Naive thymus-derived CD8-positive, alpha-beta T cell (primary cell): ENCODE data around the gene PRPF6. TPM values are rescaled to one million over a fixed set of nuclear protein-coding genes. Genes with fewer than 3 reads are reported as not detected.
A peak's percentile ranks its signal among the peaks of the same experiment; 100 is the strongest.
"Not testable (repeated sequence)": the region's sequence is repeated elsewhere in the genome, so short reads cannot be mapped to it uniquely, and the experiment has no call there.

Experiments used
- ATAC-seq, 2 donors: fragments of 150-1000 bp; cut with Tn5 transposase in 1 of 2; sonication (Bioruptor Pico), chemical (Tn5 transposase) in 1 of 2; 1 replicate in 1 of 2; 2 replicates in 1 of 2; pipeline ENCODE4 v1.10.0; 2021; ENCODE audit warnings: mild to moderate bottlenecking in 2 of 2, moderate library complexity in 2 of 2
- POLR2A ChIA-PET: fragments of 350-600 bp; sonication (Branson Sonifier 250); formaldehyde crosslinking; loops from one replicate; lab custom pipeline; 2021; ENCODE audit warnings: antibody characterized with exemption; lab: Charles Lee
- DNase-seq, 10 donors: peaks; one replicate each; pipeline versions ENCODE4 v3.0.0 to v3.0.0-alpha.2; 2020 to 2022
- H3K27ac Mint-ChIP-seq, 10 donors: one replicate each; pipeline ENCODE4 v1.8.0; 2020 to 2022; ENCODE audit warnings: mild to moderate bottlenecking in 10 of 10, mixed read lengths in 10 of 10, moderate library complexity in 4 of 10, inconsistent platforms in 1 of 10
- H3K27me3 Mint-ChIP-seq, 5 donors: one replicate each; pipeline ENCODE4 v1.8.0; 2021 to 2022; ENCODE audit warnings: mixed read lengths in 5 of 5
- H3K36me3 Mint-ChIP-seq, 3 donors: one replicate each; pipeline ENCODE4 v1.8.0; 2020 to 2022; ENCODE audit warnings: mixed read lengths in 3 of 3, mild to moderate bottlenecking in 2 of 3, inconsistent platforms in 1 of 3
- H3K4me1 Mint-ChIP-seq, 4 donors: one replicate each; pipeline ENCODE4 v1.8.0; 2021 to 2022; ENCODE audit warnings: mixed read lengths in 4 of 4
- H3K4me3 Mint-ChIP-seq, 10 donors: one replicate each; pipeline ENCODE4 v1.8.0; 2020 to 2022; ENCODE audit warnings: mild to moderate bottlenecking in 10 of 10, mixed read lengths in 10 of 10, moderate library complexity in 6 of 10, inconsistent platforms in 1 of 10
- H3K9me3 Mint-ChIP-seq, 9 donors: one replicate each; pipeline ENCODE4 v1.8.0; 2020 to 2022; ENCODE audit warnings: mixed read lengths in 9 of 9, mild to moderate bottlenecking in 3 of 9, inconsistent platforms in 1 of 9, moderate library complexity in 1 of 9
- polyA plus RNA-seq, 3 donors: library from polyadenylated mRNA; unstranded; fragments of 300-500 nt; fragmentation: Illumina TruSeq; gene quantifications; one replicate each; pipeline ENCODE4 v1.2.3, GENCODE V29; 2021
- total RNA-seq, 8 experiments: library from RNA in 2 of 8; stranded (reverse) in 2 of 8; gene quantifications; one replicate each; pipeline ENCODE4 v1.2.3 and lab custom pipeline; 2021 to 2026

The PRPF6 gene
- total and polyA plus RNA-seq, 5 experiments from 2014 or later, result 67.2 to 110 (median 91.1) TPM

DNA sequence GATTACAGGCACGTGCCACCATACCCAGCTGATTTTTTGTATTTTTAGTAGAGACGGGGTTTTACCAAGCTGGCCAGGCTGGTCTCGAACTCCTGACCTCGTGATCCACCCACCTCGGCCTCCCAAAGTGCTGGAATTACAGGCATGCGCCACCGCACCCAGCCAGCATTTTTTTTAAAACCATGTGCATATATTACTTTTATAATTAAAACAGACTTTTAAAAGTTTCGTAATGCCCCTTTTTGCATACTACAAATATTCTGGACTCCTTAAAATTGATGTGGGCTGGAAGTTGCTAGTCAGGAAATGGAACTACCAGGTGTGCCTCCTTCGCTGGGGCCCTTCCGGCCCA is 9.0 kb upstream of the PRPF6 start:
- H3K27ac Mint-ChIP-seq, result peak overlapping the region in 3 of 10 donors; percentile 43 to 56 (median 53)
- H3K4me3 Mint-ChIP-seq, result peak overlapping the region in 3 of 10 donors; percentile 24 to 88 (median 36)
- not testable (repeated sequence) for DNase-seq

DNA sequence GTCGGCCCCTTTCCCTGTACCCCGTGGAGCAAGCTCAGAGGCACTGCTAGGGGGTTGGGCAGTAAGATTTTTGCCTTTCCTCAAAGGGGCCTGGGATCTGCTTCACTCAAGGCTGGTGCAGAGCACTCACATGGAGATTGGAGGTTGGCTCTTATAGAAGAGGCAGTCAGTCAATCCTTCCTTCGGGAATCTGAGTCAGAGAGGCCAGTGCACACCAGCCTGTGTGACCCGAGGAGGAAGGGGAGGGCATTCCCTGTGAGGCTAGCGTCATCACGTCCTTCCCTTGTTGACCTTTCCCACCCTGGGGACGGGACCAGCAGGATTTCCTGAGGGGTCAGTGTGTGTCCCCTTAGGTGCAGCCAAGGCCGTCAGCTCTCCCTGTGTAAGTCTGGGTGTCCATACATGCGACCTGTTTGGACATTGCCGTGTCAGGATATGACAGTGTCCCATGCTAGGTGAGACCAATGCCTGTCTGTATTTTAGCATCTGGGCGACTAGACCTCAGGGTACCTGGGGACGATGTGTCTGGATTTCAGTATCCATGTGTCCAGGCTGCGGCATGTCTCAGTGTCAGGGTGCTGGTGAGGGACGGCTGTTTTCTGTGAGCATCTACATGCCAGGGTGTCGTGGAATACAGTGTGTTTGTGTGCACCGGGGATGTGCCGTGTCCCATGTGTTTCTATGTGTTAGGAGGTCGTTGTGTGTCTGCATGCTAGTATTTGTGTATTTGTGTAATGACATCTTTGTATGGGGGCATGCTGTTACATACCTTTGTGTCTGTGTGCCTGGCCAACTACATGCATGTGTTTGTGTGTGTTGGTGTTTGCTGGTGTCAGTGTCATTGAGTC is 8.4 kb upstream of the PRPF6 start:
- Mint-ChIP-seq H3K9me3 (no peaks in the 10 kb centered on the region), H3K27ac (peak overlapping the region in 8 of 10 donors; percentile 8 to 87 (median 48)), H3K36me3 (peaks cover 0 to 27% (median 0%) of the 10 kb centered on the region in 3 donors), H3K4me3 (peak overlapping the region in 3 of 10 donors; percentile 24 to 88 (median 31)), H3K27me3 (no peaks in the 10 kb centered on the region), H3K4me1 (peaks cover 28 to 56% (median 44%) of the 10 kb centered on the region in 4 donors)
- ATAC-seq, result no peak
- POLR2A ChIA-PET, result interaction anchor here (0.5 to 2.1 kb wide), 5 partner anchors 11 to 1173 kb away, joined by 3 to 6 read pairs (median 4); partner anchors contain the start of gene UCKL1
- DNase-seq, result no peak

More for the DNA sequence above, 9.0 kb upstream of the PRPF6 start:
- Mint-ChIP-seq H3K36me3 (peaks cover 0 to 26% (median 0%) of the 10 kb centered on the region in 3 donors), H3K4me1 (peaks cover 27 to 50% (median 38%) of the 10 kb centered on the region in 4 donors)
- not testable (repeated sequence) for ATAC-seq, H3K9me3 Mint-ChIP-seq, H3K27me3 Mint-ChIP-seq
- POLR2A ChIA-PET, result interaction anchor here (0.5 to 0.8 kb wide), 5 partner anchors 11 to 1172 kb away, joined by 3 to 8 read pairs (median 4); partner anchors contain the start of gene UCKL1

DNA sequence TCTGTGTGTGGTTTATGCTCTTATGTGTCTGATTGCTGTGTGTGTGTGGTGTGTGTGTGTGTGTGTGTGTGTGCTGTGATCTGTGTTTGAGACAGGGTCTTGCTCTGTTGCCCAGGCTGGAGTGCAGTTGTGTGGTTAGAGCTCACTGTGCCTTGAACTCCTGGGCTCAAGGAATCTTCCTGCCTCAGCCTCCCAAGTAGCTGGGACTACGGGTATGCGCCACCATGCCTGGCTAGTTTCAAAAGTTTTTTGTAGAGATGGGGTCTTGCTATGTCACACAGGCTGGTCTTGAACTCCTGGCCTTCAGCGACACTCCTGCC is 7.8 kb upstream of the PRPF6 start:
- ATAC-seq, result no peak
- Mint-ChIP-seq H3K27ac (peak overlapping the region in 8 of 10 donors; percentile 10 to 87 (median 50)), H3K4me1 (peaks cover 33 to 61% (median 49%) of the 10 kb centered on the region in 4 donors), H3K4me3 (no peak overlapping the region), H3K27me3 (no peaks in the 10 kb centered on the region), H3K36me3 (peaks cover 0 to 27% (median 0%) of the 10 kb centered on the region in 3 donors), H3K9me3 (no peaks in the 10 kb centered on the region)
- POLR2A ChIA-PET, result interaction anchor here (1.0 to 2.1 kb wide), 3 partner anchors 9 to 452 kb away, joined by 3 to 6 read pairs (median 4); partner anchors contain the start of gene UCKL1
- DNase-seq, result no peak

DNA sequence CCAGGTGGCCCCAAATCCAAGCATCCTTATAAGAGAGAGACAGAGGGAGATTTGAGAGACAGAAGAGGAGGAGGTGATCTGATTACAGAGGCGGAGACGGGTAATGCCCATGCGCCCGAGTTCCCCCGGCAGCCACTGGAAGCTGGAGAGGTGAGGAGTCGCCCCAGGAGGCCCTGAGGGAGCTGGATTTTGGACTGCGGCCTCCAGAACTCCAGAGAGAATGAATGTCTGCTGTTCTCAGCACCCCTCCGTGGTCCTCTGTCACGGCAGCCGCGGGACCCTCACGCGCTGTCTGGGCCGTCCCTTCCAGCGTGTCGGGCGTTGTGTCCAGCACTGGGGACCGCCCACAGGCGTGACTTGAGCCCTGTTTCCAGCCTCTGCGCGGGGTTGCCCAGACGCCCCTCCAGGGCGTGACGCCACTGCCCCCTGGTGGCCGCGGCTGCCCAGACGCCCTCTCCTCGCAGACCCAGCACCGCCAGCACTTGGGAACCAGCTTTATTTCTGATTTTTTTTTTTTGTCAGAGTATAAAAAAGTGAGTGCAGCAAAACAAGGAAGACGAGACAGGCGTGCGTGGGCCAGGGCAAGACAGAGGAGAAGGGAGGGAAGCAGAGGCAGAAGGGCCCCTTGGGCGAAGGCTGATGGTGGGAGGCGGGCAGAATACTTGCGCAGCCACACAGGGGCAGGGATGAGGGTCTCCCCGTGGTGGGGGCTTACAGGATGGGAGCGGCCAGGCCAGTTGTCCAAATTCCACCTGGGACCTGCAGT is 7.1 kb upstream of the PRPF6 start:
- Mint-ChIP-seq H3K4me3 (peak overlapping the region in 3 of 10 donors; percentile 3 to 37 (median 14)), H3K27me3 (no peaks in the 10 kb centered on the region), H3K27ac (peak overlapping the region in 9 of 10 donors; percentile 30 to 83 (median 71)), H3K4me1 (peaks cover 29 to 58% (median 47%) of the 10 kb centered on the region in 4 donors), H3K9me3 (no peaks in the 10 kb centered on the region), H3K36me3 (peaks cover 0 to 27% (median 0%) of the 10 kb centered on the region in 3 donors)
- POLR2A ChIA-PET, result interaction anchor here (0.6 to 2.1 kb wide), 8 partner anchors 10 to 453 kb away, joined by 3 to 8 read pairs (median 4); partner anchors contain the start of genes DNAJC5, TPD52L2 and UCKL1
- ATAC-seq (peak; percentile 57 to 62), DNase-seq (peak; percentile 57 to 89 (median 77))

DNA sequence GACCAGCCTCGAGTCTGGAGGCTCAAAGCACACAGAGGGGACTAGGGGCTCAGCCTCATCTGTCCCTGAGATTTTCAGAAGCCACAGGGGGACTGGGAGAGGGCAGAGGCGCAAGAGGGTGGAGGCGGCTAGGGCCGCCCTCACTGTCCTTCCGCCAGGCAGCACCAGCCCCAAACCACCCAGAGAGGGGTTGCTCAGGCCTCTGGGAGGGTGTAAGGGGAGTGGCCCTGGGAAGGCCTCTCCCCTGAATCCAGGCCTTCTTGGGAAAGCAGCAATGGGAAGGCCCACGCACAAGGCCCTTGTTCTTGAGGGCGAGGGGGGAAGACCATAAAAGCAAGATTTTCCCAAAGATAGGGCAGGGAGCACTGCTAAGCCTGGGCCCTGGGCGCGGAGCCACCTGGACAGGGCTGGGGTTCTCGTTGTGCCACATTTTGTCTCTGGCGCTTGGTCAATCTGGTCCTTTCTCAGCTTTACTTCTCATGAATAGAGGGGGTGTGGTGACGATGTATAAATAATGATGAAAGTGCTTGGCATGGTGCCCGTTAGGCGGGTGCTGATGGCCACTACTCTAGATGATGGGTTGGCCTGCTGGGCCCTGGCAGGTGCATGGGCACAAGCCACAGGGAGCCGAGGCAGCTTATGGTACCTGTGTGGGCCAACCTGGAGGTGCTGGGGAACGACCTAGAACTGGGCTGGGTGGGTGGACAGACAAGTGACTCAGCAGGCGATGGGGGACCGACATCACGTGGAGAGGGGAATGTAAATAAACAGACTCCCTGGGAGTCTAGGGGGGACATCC is 6.3 kb upstream of the PRPF6 start:
- POLR2A ChIA-PET, result interaction anchor here (0.6 to 2.1 kb wide), 5 partner anchors 18 to 453 kb away, joined by 3 to 8 read pairs (median 5); partner anchors contain the start of genes TPD52L2 and UCKL1
- H3K27me3 Mint-ChIP-seq, result no peaks in the 10 kb centered on the region
- H3K36me3 Mint-ChIP-seq, result peaks cover 0 to 27% (median 0%) of the 10 kb centered on the region in 3 donors
- no peak for ATAC-seq
- peak overlapping the region in 7 of 10 donors; percentile 21 to 83 (median 72) for H3K27ac Mint-ChIP-seq
- H3K4me1 Mint-ChIP-seq, result peaks cover 26 to 57% (median 44%) of the 10 kb centered on the region in 4 donors
- H3K9me3 Mint-ChIP-seq, result no peaks in the 10 kb centered on the region
- H3K4me3 Mint-ChIP-seq, result peak overlapping the region in 1 of 10 donors; percentile 14
- DNase-seq, result no peak

DNA sequence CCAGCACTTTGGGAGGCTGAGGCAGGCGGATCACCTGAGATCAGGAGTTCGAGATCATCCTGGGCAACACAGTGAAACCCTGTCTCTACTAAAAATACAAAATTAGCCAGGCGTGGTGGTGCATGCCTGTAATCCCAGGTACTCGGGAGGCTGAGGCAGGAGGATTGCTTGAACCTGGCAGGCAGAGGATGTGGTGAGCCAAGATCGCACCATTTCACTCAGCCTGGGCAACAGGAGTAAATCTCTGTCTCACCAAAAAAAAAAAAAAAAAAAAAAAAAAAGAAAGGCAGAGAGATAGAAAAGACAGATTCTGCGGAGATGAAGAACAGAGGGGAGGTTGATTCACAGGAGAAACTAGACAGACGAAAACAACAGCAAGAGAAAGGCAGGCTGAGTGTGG is 4.4 kb upstream of the PRPF6 start:
- H3K27me3 Mint-ChIP-seq, ATAC-seq, POLR2A ChIA-PET, DNase-seq, H3K9me3 Mint-ChIP-seq: not testable (repeated sequence)
- H3K27ac Mint-ChIP-seq, result peak overlapping the region in 7 of 10 donors; percentile 39 to 89 (median 75)
- peak overlapping the region in 9 of 10 donors; percentile 6 to 88 (median 49) for H3K4me3 Mint-ChIP-seq
- H3K36me3 Mint-ChIP-seq, result peaks cover 0 to 27% (median 0%) of the 10 kb centered on the region in 3 donors
- H3K4me1 Mint-ChIP-seq, result peaks cover 38 to 66% (median 57%) of the 10 kb centered on the region in 4 donors

DNA sequence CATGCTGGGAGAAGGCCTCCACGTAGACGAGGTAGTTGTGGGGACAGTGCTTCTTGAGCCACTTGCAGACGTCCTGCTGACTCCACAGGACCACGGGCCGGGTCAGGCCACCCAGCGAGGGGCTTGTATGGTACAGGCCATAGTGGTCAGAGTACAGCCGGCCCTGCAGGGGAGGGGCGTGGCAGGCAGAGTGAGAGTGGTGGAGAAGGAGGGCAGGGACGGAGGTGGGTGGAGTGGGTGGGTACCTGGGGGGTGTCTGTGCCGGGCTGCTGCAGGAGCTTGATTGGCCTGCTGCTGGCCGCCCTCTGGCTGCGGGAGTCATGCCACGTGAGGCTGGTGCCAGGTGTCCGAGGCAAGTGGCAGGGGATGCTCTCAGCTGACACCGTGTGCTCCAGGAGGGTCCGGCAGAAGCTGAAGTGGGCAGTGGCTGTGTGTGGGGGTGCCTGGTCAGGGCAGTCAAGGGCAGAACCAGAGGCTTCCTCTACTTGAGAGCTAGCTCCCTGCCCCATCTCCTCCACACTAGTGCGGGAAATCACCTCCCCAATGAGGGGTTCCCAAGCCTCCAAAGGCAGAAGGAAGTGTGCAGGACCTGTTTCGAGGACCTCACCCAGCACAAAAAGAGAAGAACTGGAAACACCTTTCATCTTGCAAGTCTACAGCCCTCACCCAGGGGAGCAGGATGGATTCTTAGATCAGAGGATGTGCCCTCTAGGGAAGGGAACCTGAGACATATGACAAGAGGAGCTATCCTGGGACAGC is 3.8 kb upstream of the PRPF6 start:
- no peak for DNase-seq
- POLR2A ChIA-PET, result interaction anchor here (0.8 to 1.3 kb wide), 2 partner anchors 61 to 76 kb away, joined by 3 read pairs; no protein-coding TSS in a partner anchor
- peak overlapping the region in 9 of 10 donors; percentile 80 to 93 (median 84) for H3K4me3 Mint-ChIP-seq
- H3K27ac Mint-ChIP-seq, result peak overlapping the region; percentile 19 to 92 (median 82)
- peaks cover 40 to 73% (median 60%) of the 10 kb centered on the region in 4 donors for H3K4me1 Mint-ChIP-seq
- no peak for ATAC-seq
- no peaks in the 10 kb centered on the region for H3K9me3 Mint-ChIP-seq
- no peaks in the 10 kb centered on the region for H3K27me3 Mint-ChIP-seq
- H3K36me3 Mint-ChIP-seq, result peaks cover 0 to 29% (median 0%) of the 10 kb centered on the region in 3 donors

DNA sequence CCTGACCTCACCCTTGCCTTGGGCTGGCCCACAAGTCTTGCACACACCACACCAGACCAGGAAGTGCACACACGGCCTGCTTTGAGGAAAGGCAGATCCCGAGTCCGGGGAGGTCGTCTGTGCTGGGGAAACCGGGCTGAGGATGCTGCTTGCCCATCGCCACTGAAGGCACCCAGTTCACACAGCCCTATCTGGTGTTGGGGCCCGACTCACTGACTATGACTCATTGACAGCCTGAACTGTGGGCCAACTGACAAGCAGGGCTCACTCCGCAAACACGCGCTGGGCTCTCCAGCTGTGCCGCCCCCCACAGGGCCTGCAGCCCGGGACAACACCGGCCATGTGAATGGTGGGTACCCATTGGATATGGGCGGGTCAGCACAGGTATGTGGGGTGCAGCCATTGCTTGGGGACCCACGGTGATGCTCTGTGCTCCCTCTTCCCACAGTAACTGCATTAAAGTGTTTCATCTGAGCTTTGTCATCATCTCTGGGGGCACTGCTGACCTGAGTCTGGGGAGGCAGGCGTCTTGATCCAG is 3.1 kb upstream of the PRPF6 start:
- H3K27me3 Mint-ChIP-seq, result no peaks in the 10 kb centered on the region
- peak overlapping the region; percentile 68 to 94 (median 88) for H3K27ac Mint-ChIP-seq
- POLR2A ChIA-PET, result interaction anchor here (0.7 to 1.3 kb wide), 3 partner anchors 60 to 123 kb away, joined by 3 read pairs; no protein-coding TSS in a partner anchor

DNA sequence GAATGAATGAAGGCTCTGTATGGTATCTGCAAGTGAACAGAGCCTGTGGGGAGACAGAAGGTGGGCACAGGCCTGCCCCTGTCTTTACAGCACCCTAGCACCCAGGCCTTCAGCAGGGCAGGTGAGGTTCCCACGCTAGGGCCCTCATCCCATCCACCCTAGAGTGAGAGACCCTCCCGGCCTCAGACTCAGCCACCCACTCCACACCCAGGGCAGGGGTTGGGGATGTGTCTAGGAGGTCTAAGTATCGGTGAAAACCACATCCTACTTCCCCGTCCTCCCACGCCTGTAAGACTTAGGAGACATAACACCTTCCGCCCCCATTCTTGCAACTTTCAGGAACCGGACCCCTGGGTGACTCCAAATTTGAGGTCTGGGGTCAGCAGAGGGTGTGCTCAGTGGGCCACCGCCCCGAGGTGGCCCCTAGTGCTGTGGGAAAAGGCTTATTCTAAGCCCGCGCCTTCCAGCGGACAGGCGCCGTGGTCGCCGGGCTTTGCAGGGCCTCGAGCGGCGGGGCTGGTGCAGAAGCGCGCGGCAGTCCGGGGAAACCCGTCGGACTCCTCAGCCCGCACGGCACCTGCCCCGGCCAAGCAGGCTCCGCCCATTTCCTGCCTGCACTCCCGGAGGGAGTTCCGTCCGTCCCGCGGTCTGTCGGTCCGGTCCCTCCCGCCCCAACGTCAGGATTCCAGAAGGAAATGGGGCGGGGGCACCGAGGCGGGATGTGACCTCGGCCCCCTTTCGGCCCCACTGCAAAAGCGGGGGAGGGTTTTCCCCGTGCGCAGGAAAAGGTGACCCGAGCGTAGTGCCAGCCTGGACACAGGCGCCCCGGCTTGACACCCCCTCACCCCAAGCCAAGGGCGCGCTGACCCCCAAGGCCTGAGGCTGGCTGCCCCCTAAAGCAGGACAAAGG is 2.4 kb upstream of the PRPF6 start:
- peak overlapping the region; percentile 68 to 94 (median 88) for H3K27ac Mint-ChIP-seq
- no peaks in the 10 kb centered on the region for H3K9me3 Mint-ChIP-seq
- peak overlapping the region; percentile 75 to 93 (median 84) for H3K4me3 Mint-ChIP-seq
- DNase-seq (peak in 5 of 10 donors; percentile 37 to 49 (median 44)), ATAC-seq (peak in 1 of 2 donors; percentile 3)
- peaks cover 43 to 72% (median 67%) of the 10 kb centered on the region in 4 donors for H3K4me1 Mint-ChIP-seq
- POLR2A ChIA-PET, result interaction anchor here (0.7 to 4.0 kb wide), 9 partner anchors 60 to 337 kb away, joined by 3 to 67 read pairs (median 7); partner anchors contain the start of genes C20orf204, LIME1, TCEA2 and TPD52L2
- peaks cover 0 to 40% (median 10%) of the 10 kb centered on the region in 3 donors for H3K36me3 Mint-ChIP-seq
- no peaks in the 10 kb centered on the region for H3K27me3 Mint-ChIP-seq

More for the DNA sequence above, 3.1 kb upstream of the PRPF6 start:
- ATAC-seq, result peak in 1 of 2 donors; percentile 14
- no peaks in the 10 kb centered on the region for H3K9me3 Mint-ChIP-seq
- H3K36me3 Mint-ChIP-seq, result peaks cover 0 to 36% (median 4%) of the 10 kb centered on the region in 3 donors
- DNase-seq, result peak in 2 of 10 donors; percentile 28 to 49
- peak overlapping the region; percentile 75 to 93 (median 84) for H3K4me3 Mint-ChIP-seq
- H3K4me1 Mint-ChIP-seq, result peaks cover 45 to 75% (median 64%) of the 10 kb centered on the region in 4 donors
